Loucy (cell line): ENCODE measurements around the gene ILK.

Experiments used
- H2AFZ ChIP-seq: fragments of 200-600 bp; sonication (generic); 2 replicates; pipeline ENCODE4 v1.6.0; 2016; ENCODE audit warnings: antibody characterized with exemption, mild to moderate bottlenecking, low read length, moderate library complexity
- H3F3A ChIP-seq: fragments of 200-600 bp; 2 replicates; pipeline ENCODE4 v1.6.0; 2016; ENCODE audit warnings: antibody characterized with exemption, low read depth, mild to moderate bottlenecking
- H3K27me3 ChIP-seq: fragments of 200-600 bp; sonication (generic); 2 replicates; pipeline ENCODE4 v1.6.1; 2014; ENCODE audit warnings: low read length, mild to moderate bottlenecking; ENCODE audit not compliant: insufficient read depth, poor library complexity, severe bottlenecking
- H3K36me3 ChIP-seq: fragments of 200-600 bp; sonication (generic); 2 replicates; pipeline ENCODE4 v1.6.1; 2016; ENCODE audit warnings: low read length; ENCODE audit not compliant: insufficient read depth
- H3K4me1 ChIP-seq: fragments of 200-600 bp; sonication (generic); 2 replicates; pipeline ENCODE4 v1.5.1; 2014; ENCODE audit warnings: low read length, mild to moderate bottlenecking; ENCODE audit not compliant: insufficient read depth, poor library complexity, severe bottlenecking
- H3K4me2 ChIP-seq: fragments of 200-600 bp; sonication (generic); 2 replicates; pipeline ENCODE4 v1.6.0; 2014; ENCODE audit warnings: antibody characterized with exemption, low read length, low read depth, mild to moderate bottlenecking; ENCODE audit not compliant: poor library complexity, severe bottlenecking
- H3K4me3 ChIP-seq: fragments of 200-600 bp; sonication (generic); 2 replicates; pipeline ENCODE4 v1.5.1; 2014; ENCODE audit warnings: low read length, mild to moderate bottlenecking, mixed read lengths; ENCODE audit not compliant: poor library complexity, severe bottlenecking
- H3K79me2 ChIP-seq: fragments of 200-600 bp; sonication (generic); 2 replicates; pipeline ENCODE4 v1.6.1; 2014; ENCODE audit warnings: low read length; ENCODE audit not compliant: insufficient read depth
- H3K9ac ChIP-seq: fragments of 200-600 bp; sonication (generic); 2 replicates; pipeline ENCODE4 v1.6.0; 2014; ENCODE audit warnings: mild to moderate bottlenecking, low read depth, low read length, moderate library complexity; ENCODE audit not compliant: poor library complexity, severe bottlenecking
- H3K9me2 ChIP-seq: fragments of 200-600 bp; sonication (generic); replicated peaks from 2 replicates; pipeline ENCODE4 v1.6.1; 2016; ENCODE audit warnings: low read depth, low read length, mixed read lengths
- H3K9me3 ChIP-seq: fragments of 200-600 bp; sonication (generic); 2 replicates; pipeline ENCODE4 v1.6.1; 2014; ENCODE audit warnings: mild to moderate bottlenecking, antibody characterized with exemption, low read length, low read depth; ENCODE audit not compliant: insufficient read depth
- H4K20me1 ChIP-seq: fragments of 200-600 bp; sonication (generic); 2 replicates; pipeline ENCODE4 v1.6.0; 2014; ENCODE audit warnings: antibody characterized with exemption, low read length, mild to moderate bottlenecking; ENCODE audit not compliant: insufficient read depth, poor library complexity, severe bottlenecking
- CTCF ChIP-seq: fragments of 200-600 bp; sonication (generic); conservative IDR thresholded peaks from 2 replicates; pipeline ENCODE4 v1.5.1; 2014; ENCODE audit warnings: mild to moderate bottlenecking, antibody characterized with exemption, low read length
- EZH2phosphoT487 ChIP-seq: fragments of 200-600 bp; IDR thresholded peaks from 2 replicates; pipeline ENCODE4 v1.6.1; 2018; ENCODE audit warnings: antibody characterized with exemption, mild to moderate bottlenecking, moderate library complexity, borderline replicate concordance

ILK gene

GRCh38 chr11:6579681-6580080, 23.9 kb upstream of the ILK start:
- H3K4me1 ChIP-seq, result peaks cover 5% of the 10 kb centered on the region
- no peaks in the 10 kb centered on the region for H4K20me1 ChIP-seq
- H3K79me2 ChIP-seq, result no peaks in the 10 kb centered on the region
- no peaks in the 10 kb centered on the region for H3K9me2 ChIP-seq
- no peak overlapping the region for H3K9ac ChIP-seq
- no peak overlapping the region for H3K4me2 ChIP-seq
- no peak overlapping the region for H2AFZ ChIP-seq
- H3K4me3 ChIP-seq, result no peak overlapping the region
- H3K9me3 ChIP-seq, result peaks cover 7% of the 10 kb centered on the region; the same call in 1 of the 2 replicates
- TF ChIP-seq EZH2phosphoT487, result no peak
- no peak for TF ChIP-seq CTCF
- H3K27me3 ChIP-seq, result no peaks in the 10 kb centered on the region
- 0 out of 2 replicates have a peak, but pooled peaks cover 3% of the 10 kb centered on the region for H3K36me3 ChIP-seq
- no peaks in the 10 kb centered on the region for H3F3A ChIP-seq

GRCh38 chr11:6583584-6583983, 20.0 kb upstream of the ILK start:
- Histone ChIP-seq H2AFZ (no peak overlapping the region), H4K20me1 (no peaks in the 10 kb centered on the region), H3K36me3 (0 out of 2 replicates have a peak, but pooled peaks cover 3% of the 10 kb centered on the region), H3K27me3 (no peaks in the 10 kb centered on the region), H3K9me2 (no peaks in the 10 kb centered on the region), H3F3A (no peaks in the 10 kb centered on the region), H3K9me3 (peaks cover 7% of the 10 kb centered on the region; the same call in 1 of the 2 replicates), H3K79me2 (no peaks in the 10 kb centered on the region), H3K9ac (no peak overlapping the region), H3K4me2 (no peak overlapping the region), H3K4me1 (no peaks in the 10 kb centered on the region), H3K4me3 (no peak overlapping the region)
- TF ChIP-seq CTCF, result no peak
- no peak for TF ChIP-seq EZH2phosphoT487

GRCh38 chr11:6584528-6584927, 19.0 kb upstream of the ILK start:
- no peaks in the 10 kb centered on the region for H3K27me3 ChIP-seq
- H3K9me3 ChIP-seq, result peaks cover 7% of the 10 kb centered on the region; the same call in 1 of the 2 replicates
- H3K4me3 ChIP-seq, result no peak overlapping the region
- no peaks in the 10 kb centered on the region for H3K79me2 ChIP-seq
- H2AFZ ChIP-seq, result no peak overlapping the region
- no peak overlapping the region for H3K9ac ChIP-seq
- TF ChIP-seq CTCF (no peak), EZH2phosphoT487 (no peak)
- H3F3A ChIP-seq, result no peaks in the 10 kb centered on the region
- H4K20me1 ChIP-seq, result no peaks in the 10 kb centered on the region
- 0 out of 2 replicates have a peak, but pooled peaks cover 3% of the 10 kb centered on the region for H3K36me3 ChIP-seq
- no peak overlapping the region for H3K4me2 ChIP-seq
- no peaks in the 10 kb centered on the region for H3K4me1 ChIP-seq
- H3K9me2 ChIP-seq, result no peaks in the 10 kb centered on the region
